OCI-LY3 (cell line): Measurements from ENCODE around the gene PEX12.

Source experiments
- H2AFZ ChIP-seq: fragments of 200-600, 300-600 bp; shearing (Covaris generic); 2 replicates; pipeline ENCODE4 v1.6.0; 2014; ENCODE audit warnings: antibody characterized with exemption, low read depth, low read length
- H3K27ac ChIP-seq: fragments of 200-600, 300-600 bp; sonication (generic); 2 replicates; pipeline ENCODE4 v1.5.1; 2014; ENCODE audit warnings: mild to moderate bottlenecking, low read length, moderate library complexity, mixed read lengths
- H3K27me3 ChIP-seq: fragments of 200-600, 300-600 bp; sonication (generic); 2 replicates; pipeline ENCODE4 v1.6.1; 2014; ENCODE audit warnings: low read depth, low read length, mixed read lengths
- H3K36me3 ChIP-seq: fragments of 200-600, 300-600 bp; sonication (generic); replicated peaks from 2 replicates; pipeline ENCODE3; 2014; ENCODE audit warnings: low read depth, low read length, mixed read lengths
- H3K4me1 ChIP-seq: fragments of 300-600, 200-600 bp; sonication (generic); 2 replicates; pipeline ENCODE4 v1.6.1; 2014; ENCODE audit warnings: low read length, mixed read lengths
- H3K4me2 ChIP-seq: fragments of 200-600, 300-600 bp; sonication (generic); 2 replicates; pipeline ENCODE4 v1.6.1; 2014; ENCODE audit warnings: low read length, mixed read lengths
- H3K4me3 ChIP-seq: fragments of 300-600, 200-600 bp; sonication (generic); 2 replicates; pipeline ENCODE4 v1.5.1; 2014; ENCODE audit warnings: antibody characterized with exemption, mild to moderate bottlenecking, low read length, moderate library complexity
- H3K79me2 ChIP-seq: fragments of 300-600, 200-600 bp; shearing (Covaris generic); 2 replicates; pipeline ENCODE4 v1.6.1; 2014; ENCODE audit warnings: mild to moderate bottlenecking, low read length, mixed read lengths
- H3K9ac ChIP-seq: fragments of 300-600, 200-600 bp; shearing (Covaris generic); 2 replicates; pipeline ENCODE4 v1.6.0; 2014; ENCODE audit warnings: mild to moderate bottlenecking, low read length, moderate library complexity
- H3K9me3 ChIP-seq: fragments of 200-600, 300-600 bp; shearing (Covaris generic); 2 replicates; pipeline ENCODE4 v1.6.1; 2014; ENCODE audit warnings: low read length, mixed read lengths; ENCODE audit not compliant: insufficient read depth
- H4K20me1 ChIP-seq: fragments of 200-600, 300-600 bp; sonication (generic); 2 replicates; pipeline ENCODE4 v1.6.1; 2016; ENCODE audit warnings: low read length, mixed read lengths; ENCODE audit not compliant: insufficient read depth
- EZH2phosphoT487 ChIP-seq: fragments of 200-600 bp; shearing (Covaris generic); IDR thresholded peaks from 2 replicates; pipeline ENCODE4 v1.6.1; 2018; ENCODE audit warnings: antibody characterized with exemption, mixed run types, low read depth
- TF ChIP-seq, protein P1 (sequence below): fragments of 200-600, 300-600 bp; sonication (generic); IDR thresholded peaks from 2 replicates; pipeline ENCODE4 v1.5.1; 2014; ENCODE audit warnings: antibody characterized with exemption, low read length, low read depth

Gene PEX12

DNA sequence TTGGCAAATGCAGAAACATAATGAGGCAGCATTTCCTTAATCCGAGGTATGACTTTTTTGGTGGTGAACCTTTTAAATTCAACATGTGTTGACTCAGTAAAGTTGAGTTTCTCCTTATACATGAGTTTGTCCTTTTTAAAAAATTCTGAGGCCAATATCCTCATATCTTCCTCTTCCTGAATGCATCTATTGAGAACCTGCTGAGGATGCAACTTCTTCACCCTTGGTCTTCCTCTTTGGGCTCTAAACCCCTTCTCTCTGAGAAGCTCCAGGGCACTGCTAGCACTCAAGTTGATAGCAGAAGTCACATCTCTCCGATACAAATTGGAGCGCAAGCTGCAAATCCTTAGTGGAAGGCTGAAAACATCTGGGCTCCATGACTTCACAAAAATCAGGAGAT, 21.0 kb downstream of the PEX12 start:
- TF ChIP-seq, protein P1, sequence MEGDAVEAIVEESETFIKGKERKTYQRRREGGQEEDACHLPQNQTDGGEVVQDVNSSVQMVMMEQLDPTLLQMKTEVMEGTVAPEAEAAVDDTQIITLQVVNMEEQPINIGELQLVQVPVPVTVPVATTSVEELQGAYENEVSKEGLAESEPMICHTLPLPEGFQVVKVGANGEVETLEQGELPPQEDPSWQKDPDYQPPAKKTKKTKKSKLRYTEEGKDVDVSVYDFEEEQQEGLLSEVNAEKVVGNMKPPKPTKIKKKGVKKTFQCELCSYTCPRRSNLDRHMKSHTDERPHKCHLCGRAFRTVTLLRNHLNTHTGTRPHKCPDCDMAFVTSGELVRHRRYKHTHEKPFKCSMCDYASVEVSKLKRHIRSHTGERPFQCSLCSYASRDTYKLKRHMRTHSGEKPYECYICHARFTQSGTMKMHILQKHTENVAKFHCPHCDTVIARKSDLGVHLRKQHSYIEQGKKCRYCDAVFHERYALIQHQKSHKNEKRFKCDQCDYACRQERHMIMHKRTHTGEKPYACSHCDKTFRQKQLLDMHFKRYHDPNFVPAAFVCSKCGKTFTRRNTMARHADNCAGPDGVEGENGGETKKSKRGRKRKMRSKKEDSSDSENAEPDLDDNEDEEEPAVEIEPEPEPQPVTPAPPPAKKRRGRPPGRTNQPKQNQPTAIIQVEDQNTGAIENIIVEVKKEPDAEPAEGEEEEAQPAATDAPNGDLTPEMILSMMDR, result no peak
- TF ChIP-seq EZH2phosphoT487, result no peak
- H3K4me2 ChIP-seq, result no peak overlapping the region
- no peaks in the 10 kb centered on the region for H3K9me3 ChIP-seq
- peaks cover 6% of the 10 kb centered on the region for H3K4me1 ChIP-seq
- no peaks in the 10 kb centered on the region for H4K20me1 ChIP-seq
- no peak overlapping the region for H3K9ac ChIP-seq
- no peaks in the 10 kb centered on the region for H3K36me3 ChIP-seq
- H3K27ac ChIP-seq, result no peak overlapping the region
- no peak overlapping the region for H3K4me3 ChIP-seq
- peaks cover 15% of the 10 kb centered on the region; the same call in 1 of the 2 replicates for H3K27me3 ChIP-seq
- no peak overlapping the region for H2AFZ ChIP-seq
- no peaks in the 10 kb centered on the region for H3K79me2 ChIP-seq

DNA sequence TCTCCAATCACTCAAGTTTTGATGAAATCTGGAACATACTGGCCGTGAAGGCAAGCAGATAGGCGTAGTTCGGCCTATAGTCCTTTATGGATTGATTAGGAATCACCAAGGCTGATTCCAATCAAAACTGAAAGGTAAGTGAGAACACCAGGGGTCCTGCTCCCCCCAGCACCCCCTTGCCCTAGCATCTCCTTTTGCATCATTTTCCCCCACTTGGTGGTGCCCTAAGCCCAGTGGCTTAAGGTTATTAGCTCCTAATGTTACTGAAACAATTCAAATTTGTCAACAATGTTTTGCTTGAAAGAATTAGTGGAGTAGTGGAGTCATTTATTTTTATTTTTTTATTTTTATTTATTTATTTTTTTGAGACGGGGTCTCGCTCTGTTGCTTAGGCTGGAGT, 22.7 kb downstream of the PEX12 start:
- no peaks in the 10 kb centered on the region for H4K20me1 ChIP-seq
- TF ChIP-seq, protein P1, result peak; percentile 59
- TF ChIP-seq EZH2phosphoT487, result no peak

DNA sequence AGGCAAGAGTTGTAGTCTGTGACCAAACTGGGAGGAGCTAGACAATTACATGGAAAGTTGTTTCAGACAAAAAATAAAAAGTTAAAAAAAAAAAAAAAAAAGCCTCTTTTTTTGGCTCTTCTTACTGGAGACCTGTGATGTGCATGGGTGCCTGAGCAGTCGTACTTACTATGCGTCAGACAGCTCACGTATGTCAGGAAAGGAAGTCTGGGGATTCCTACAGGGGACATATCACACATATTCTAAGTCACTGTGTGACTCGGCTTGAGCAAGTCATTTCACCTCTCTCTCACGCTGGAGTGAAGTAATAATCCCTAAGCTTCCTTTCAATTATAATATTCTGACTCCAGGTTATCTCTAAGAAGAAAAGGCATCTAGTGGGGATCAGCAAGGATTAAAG, 23.7 kb downstream of the PEX12 start:
- Histone ChIP-seq H2AFZ (no peak overlapping the region), H3K27me3 (peaks cover 14% of the 10 kb centered on the region; the same call in 1 of the 2 replicates), H3K27ac (no peak overlapping the region), H3K4me2 (peak overlapping the region; percentile 39), H3K4me1 (peaks cover 6% of the 10 kb centered on the region), H3K4me3 (no peak overlapping the region), H3K9ac (no peak overlapping the region), H3K9me3 (no peaks in the 10 kb centered on the region), H4K20me1 (no peaks in the 10 kb centered on the region), H3K36me3 (no peaks in the 10 kb centered on the region), H3K79me2 (no peaks in the 10 kb centered on the region)
- TF ChIP-seq, protein P1, result no peak
- TF ChIP-seq EZH2phosphoT487, result no peak

More for the DNA sequence above, 22.7 kb downstream of the PEX12 start:
- H3K27ac ChIP-seq, result no peak overlapping the region
- H3K4me1 ChIP-seq, result peaks cover 6% of the 10 kb centered on the region
- no peak overlapping the region for H3K9ac ChIP-seq
- H3K27me3 ChIP-seq, result peaks cover 15% of the 10 kb centered on the region; the same call in 1 of the 2 replicates
- H3K9me3 ChIP-seq, result no peaks in the 10 kb centered on the region
- no peaks in the 10 kb centered on the region for H3K36me3 ChIP-seq
- H3K79me2 ChIP-seq, result no peaks in the 10 kb centered on the region
- H2AFZ ChIP-seq, result no peak overlapping the region
- no peak overlapping the region for H3K4me2 ChIP-seq
- no peak overlapping the region for H3K4me3 ChIP-seq

DNA sequence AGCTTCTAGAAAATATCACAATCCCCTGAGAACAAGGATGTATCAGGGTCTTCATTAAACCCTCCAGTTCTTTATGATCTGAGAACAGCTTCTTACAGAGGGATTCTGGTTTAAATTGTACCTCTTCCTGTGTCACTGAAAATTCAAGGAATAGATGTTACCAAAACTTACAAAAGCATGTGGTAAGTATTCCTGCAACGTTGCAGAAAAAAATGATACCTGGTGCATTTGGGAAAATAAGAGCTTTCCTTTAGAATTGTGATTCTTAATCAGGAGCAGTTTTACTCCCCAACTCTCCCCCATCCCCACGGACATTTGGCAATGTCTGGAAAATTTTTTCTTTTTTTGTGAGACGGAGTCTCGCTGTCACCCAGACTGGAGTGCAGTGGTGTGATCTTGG, 25.1 kb downstream of the PEX12 start:
- Histone ChIP-seq H3K4me1 (peaks cover 6% of the 10 kb centered on the region), H4K20me1 (no peaks in the 10 kb centered on the region), H3K27ac (no peak overlapping the region), H2AFZ (no peak overlapping the region), H3K9me3 (no peaks in the 10 kb centered on the region), H3K27me3 (peaks cover 17% of the 10 kb centered on the region; the same call in 1 of the 2 replicates), H3K4me3 (no peak overlapping the region), H3K36me3 (no peaks in the 10 kb centered on the region), H3K79me2 (no peaks in the 10 kb centered on the region), H3K9ac (no peak overlapping the region), H3K4me2 (no peak overlapping the region)
- TF ChIP-seq EZH2phosphoT487, result no peak
- TF ChIP-seq, protein P1, result no peak
